Coronary artery (tissue), 2 donors: ENCODE results near the gene CDK2AP2.

Experiments used
- DNase-seq: peaks from one replicate; pipeline ENCODE4 v3.0.0-alpha.2; 2017; ENCODE audit warnings: low spot score
- H3K27ac ChIP-seq, 2 donors: fragments of 200-600 bp; sonication (generic); one replicate each; pipeline ENCODE4 v1.5.1; 2016 to 2019
- H3K4me3 ChIP-seq: fragments of 200-600 bp; sonication (generic); 2 replicates; pipeline ENCODE4 v1.5.1; 2016; ENCODE audit warnings: mild to moderate bottlenecking, moderate library complexity
- CTCF ChIP-seq: fragments of 200-600 bp; sonication (generic); IDR thresholded peaks from one replicate; pipeline ENCODE4 v1.5.1; 2019; ENCODE audit warnings: antibody characterized with exemption

The CDK2AP2 gene

GRCh38 chr11:67543585-67543984 is 35.6 kb upstream of the CDK2AP2 start:
- no peak for TF ChIP-seq CTCF
- DNase-seq = no peak
- H3K4me3 ChIP-seq = no peak overlapping the region
- no peak overlapping the region for H3K27ac ChIP-seq

GRCh38 chr11:67542971-67543370 is 35.0 kb upstream of the CDK2AP2 start:
- no peak for DNase-seq

GRCh38 chr11:67542169-67542568 is 34.2 kb upstream of the CDK2AP2 start:
- TF ChIP-seq CTCF = no peak
- Histone ChIP-seq H3K27ac (no peak overlapping the region), H3K4me3 (no peak overlapping the region)
- DNase-seq = no peak

More at GRCh38 chr11:67542971-67543370, 35.0 kb upstream of the CDK2AP2 start:
- Histone ChIP-seq H3K4me3 (no peak overlapping the region), H3K27ac (no peak overlapping the region)
- TF ChIP-seq CTCF = no peak

GRCh38 chr11:67541198-67541597 is 33.2 kb upstream of the CDK2AP2 start:
- no peak for TF ChIP-seq CTCF
- H3K4me3 ChIP-seq = no peak overlapping the region
- no peak overlapping the region for H3K27ac ChIP-seq
- no peak for DNase-seq

- DNase-seq = no peak
- TF ChIP-seq CTCF = no peak
- H3K4me3 ChIP-seq = no peak overlapping the region
Measured at GRCh38 chr11:67539550-67539949, 31.6 kb upstream of the CDK2AP2 start.

GRCh38 chr11:67538823-67539505 is 31.0 kb upstream of the CDK2AP2 start:
- Histone ChIP-seq H3K4me3 (no peak overlapping the region), H3K27ac (no peak overlapping the region)
- no peak for TF ChIP-seq CTCF
- no peak for DNase-seq

More at GRCh38 chr11:67539550-67539949, 31.6 kb upstream of the CDK2AP2 start:
- no peak overlapping the region for H3K27ac ChIP-seq

GRCh38 chr11:67538306-67538705 is 30.3 kb upstream of the CDK2AP2 start:
- H3K4me3 ChIP-seq = no peak overlapping the region
- DNase-seq = no peak
- no peak for TF ChIP-seq CTCF
- no peak overlapping the region for H3K27ac ChIP-seq
